PC-9 (cell line): ENCODE measurements around the gene SOCS7. TPM values are rescaled to one million over a fixed set of nuclear protein-coding genes. Genes with fewer than 3 reads are reported as not detected.

Experiments used
- BruUV-seq: library from RNA; stranded (reverse); fragments of 400-500 nt; replicated peaks from 2 replicates; lab custom pipeline; 2021; lab: Mats Ljungman, UMichigan
- CTCF ChIA-PET: fragments of 300-600 bp; sonication (Branson Sonifier 250); formaldehyde crosslinking; loops from one replicate; lab custom pipeline; 2022; ENCODE audit warnings: antibody characterized with exemption; lab: Charles Lee
- POLR2A ChIA-PET: fragments of 300-600 bp; sonication (Branson Sonifier 250); formaldehyde crosslinking; loops from one replicate; lab custom pipeline; 2022; ENCODE audit warnings: antibody characterized with exemption; ENCODE audit not compliant: unreplicated experiment; lab: Charles Lee
- DNase-seq, 2 experiments: peaks; one replicate each; pipeline versions ENCODE4 v3.0.0 to v3.0.0-alpha.2; 2015 to 2022; ENCODE audit warnings: mixed read lengths in 1 of 2
- H2AFZ ChIP-seq: fragments of 200-600 bp; sonication (generic); 2 replicates; pipeline ENCODE4 v1.8.1; 2017; ENCODE audit warnings: antibody characterized with exemption
- H3F3A ChIP-seq: fragments of 200-600 bp; sonication (generic); 2 replicates; pipeline ENCODE4 v1.8.1; 2017; ENCODE audit warnings: antibody characterized with exemption, mild to moderate bottlenecking, low read depth; ENCODE audit not compliant: insufficient read depth
- H3K27ac ChIP-seq: fragments of 200-600 bp; sonication (generic); 2 replicates; pipeline ENCODE4 v1.6.1; 2016; ENCODE audit warnings: mixed run types
- H3K27me3 ChIP-seq: fragments of 200-600 bp; sonication (generic); 2 replicates; pipeline ENCODE4 v1.6.1; 2016; ENCODE audit warnings: low read depth, mixed run types; ENCODE audit not compliant: insufficient read depth
- H3K36me3 ChIP-seq: fragments of 200-600 bp; sonication (generic); 2 replicates; pipeline ENCODE4 v1.6.1; 2016; ENCODE audit warnings: low read depth, mixed run types
- H3K4me1 ChIP-seq: fragments of 200-600 bp; sonication (generic); replicated peaks from 2 replicates; pipeline ENCODE4 v1.6.1; 2016; ENCODE audit warnings: mixed run types; ENCODE audit not compliant: insufficient read depth
- H3K4me2 ChIP-seq: fragments of 200-600 bp; sonication (generic); 2 replicates; pipeline ENCODE4 v1.6.1; 2017; ENCODE audit warnings: mixed run types
- H3K4me3 ChIP-seq: fragments of 200-600 bp; sonication (generic); 2 replicates; pipeline ENCODE4 v1.6.1; 2016; ENCODE audit warnings: mixed run types
- H3K79me2 ChIP-seq: fragments of 200-600 bp; sonication (generic); 2 replicates; pipeline ENCODE4 v1.6.1; 2017; ENCODE audit warnings: low read depth, mixed run types
- H3K9me2 ChIP-seq: fragments of 200-600 bp; sonication (generic); 2 replicates; pipeline ENCODE4 v1.8.1; 2017; ENCODE audit warnings: mild to moderate bottlenecking; ENCODE audit not compliant: insufficient read depth
- H3K9me3 ChIP-seq: fragments of 200-600 bp; sonication (generic); 2 replicates; pipeline ENCODE4 v1.8.1; 2016; ENCODE audit warnings: low read depth; ENCODE audit not compliant: insufficient read depth
- H4K20me1 ChIP-seq: fragments of 200-600 bp; sonication (generic); 2 replicates; pipeline ENCODE4 v1.8.1; 2017; ENCODE audit not compliant: insufficient read depth
- EZH2 ChIP-seq: fragments of 200-600 bp; sonication (generic); IDR thresholded peaks from 2 replicates; pipeline ENCODE4 v1.8.0; 2017; ENCODE audit warnings: antibody characterized with exemption, low read depth
- intact Hi-C: fragments of 100-400 bp; cut with micrococcal nuclease; formaldehyde crosslinking; loops from one replicate; pipeline ENCODE4 v1.10.0; 2022; ENCODE audit not compliant: unreplicated experiment
- total RNA-seq: library from RNA; stranded (reverse); gene quantifications from 2 replicates; pipeline ENCODE4 v1.2.3, GENCODE V29; 2021
- TF ChIP-seq, protein P1 (sequence below): fragments of 200-600 bp; sonication (generic); conservative IDR thresholded peaks from 2 replicates; pipeline ENCODE4 v1.6.1; 2017; ENCODE audit warnings: mixed run types, antibody characterized with exemption, mild to moderate bottlenecking, moderate library complexity

Gene SOCS7
- total RNA-seq, 1 experiment from 2014 or later, result 19.6 TPM

DNA sequence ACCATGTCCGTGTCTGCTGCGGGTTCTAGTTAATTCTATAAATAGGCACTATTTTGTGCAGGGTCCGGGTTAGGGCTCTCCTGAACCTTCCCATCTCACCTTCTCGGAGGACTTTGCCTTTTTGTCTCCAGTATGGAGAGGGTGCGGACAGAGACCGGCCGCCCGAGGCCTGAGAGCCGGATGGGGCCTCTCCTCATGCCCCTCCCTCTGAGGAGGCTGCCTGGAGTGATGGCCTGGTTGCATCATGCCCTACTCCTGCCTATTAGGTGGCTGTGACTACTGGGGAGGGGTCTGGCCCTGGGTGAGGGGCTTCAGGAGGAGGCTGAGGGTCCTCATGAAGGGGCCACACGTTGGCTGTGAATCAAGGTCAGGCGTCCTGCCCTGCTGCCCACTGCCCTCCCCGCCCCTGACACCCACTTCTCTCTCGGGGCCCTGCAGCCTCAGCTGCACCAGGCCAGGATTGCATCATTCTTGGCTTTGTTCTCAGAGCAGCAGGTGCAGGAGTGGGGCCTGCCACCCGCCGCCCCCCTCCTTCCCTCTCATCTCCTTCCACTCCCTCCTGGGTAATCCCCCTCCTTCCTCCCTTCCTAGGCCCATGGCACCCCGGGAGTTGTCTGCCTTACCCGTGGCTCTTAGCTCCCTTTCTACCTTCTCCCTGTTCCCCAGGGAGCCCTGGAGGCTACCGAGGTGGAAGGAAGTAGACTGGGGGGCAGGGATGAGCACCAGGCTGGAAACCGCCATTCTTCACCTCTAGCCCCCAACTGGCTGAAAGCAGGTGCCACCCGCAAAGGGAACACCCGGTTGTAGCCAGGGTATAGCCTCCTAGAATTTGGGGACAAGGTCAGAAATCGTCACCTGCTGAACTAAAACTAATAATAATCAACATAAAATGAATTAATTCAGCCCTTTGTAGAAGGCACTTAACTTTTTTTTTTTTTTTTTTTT lies 63.9 kb downstream of the SOCS7 start:
- Histone ChIP-seq H3K27ac (peak overlapping the region; percentile 75), H3K27me3 (0 out of 2 replicates have a peak, but pooled peaks cover 14% of the 10 kb centered on the region), H3K9me2 (no peaks in the 10 kb centered on the region), H2AFZ (peak overlapping the region; percentile 86), H3K4me3 (peak overlapping the region; percentile 51; the same call in 1 of the 2 replicates), H3K9me3 (no peaks in the 10 kb centered on the region), H4K20me1 (no peaks in the 10 kb centered on the region), H3K79me2 (no peaks in the 10 kb centered on the region), H3K4me1 (peaks cover 22% of the 10 kb centered on the region), H3F3A (peaks cover 15% of the 10 kb centered on the region; the same call in 1 of the 2 replicates), H3K36me3 (no peaks in the 10 kb centered on the region), H3K4me2 (peak overlapping the region; percentile 94)
- POLR2A ChIA-PET, result interaction anchor here (0.6 kb wide), 1 partner anchor 28 kb away, joined by 4 read pairs; no protein-coding TSS in a partner anchor
- no TSS peak for BruUV-seq
- DNase-seq, result peak in 1 of 2 experiments; percentile 47
- CTCF ChIA-PET, result interaction anchor here (1.0 to 1.3 kb wide), 4 partner anchors 64 to 68 kb away, joined by 3 to 36 read pairs (median 6); partner anchors contain the start of gene SOCS7
- intact Hi-C loops, result no loop called here
- no peak for TF ChIP-seq EZH2
- TF ChIP-seq, protein P1, sequence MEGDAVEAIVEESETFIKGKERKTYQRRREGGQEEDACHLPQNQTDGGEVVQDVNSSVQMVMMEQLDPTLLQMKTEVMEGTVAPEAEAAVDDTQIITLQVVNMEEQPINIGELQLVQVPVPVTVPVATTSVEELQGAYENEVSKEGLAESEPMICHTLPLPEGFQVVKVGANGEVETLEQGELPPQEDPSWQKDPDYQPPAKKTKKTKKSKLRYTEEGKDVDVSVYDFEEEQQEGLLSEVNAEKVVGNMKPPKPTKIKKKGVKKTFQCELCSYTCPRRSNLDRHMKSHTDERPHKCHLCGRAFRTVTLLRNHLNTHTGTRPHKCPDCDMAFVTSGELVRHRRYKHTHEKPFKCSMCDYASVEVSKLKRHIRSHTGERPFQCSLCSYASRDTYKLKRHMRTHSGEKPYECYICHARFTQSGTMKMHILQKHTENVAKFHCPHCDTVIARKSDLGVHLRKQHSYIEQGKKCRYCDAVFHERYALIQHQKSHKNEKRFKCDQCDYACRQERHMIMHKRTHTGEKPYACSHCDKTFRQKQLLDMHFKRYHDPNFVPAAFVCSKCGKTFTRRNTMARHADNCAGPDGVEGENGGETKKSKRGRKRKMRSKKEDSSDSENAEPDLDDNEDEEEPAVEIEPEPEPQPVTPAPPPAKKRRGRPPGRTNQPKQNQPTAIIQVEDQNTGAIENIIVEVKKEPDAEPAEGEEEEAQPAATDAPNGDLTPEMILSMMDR, result no peak

DNA sequence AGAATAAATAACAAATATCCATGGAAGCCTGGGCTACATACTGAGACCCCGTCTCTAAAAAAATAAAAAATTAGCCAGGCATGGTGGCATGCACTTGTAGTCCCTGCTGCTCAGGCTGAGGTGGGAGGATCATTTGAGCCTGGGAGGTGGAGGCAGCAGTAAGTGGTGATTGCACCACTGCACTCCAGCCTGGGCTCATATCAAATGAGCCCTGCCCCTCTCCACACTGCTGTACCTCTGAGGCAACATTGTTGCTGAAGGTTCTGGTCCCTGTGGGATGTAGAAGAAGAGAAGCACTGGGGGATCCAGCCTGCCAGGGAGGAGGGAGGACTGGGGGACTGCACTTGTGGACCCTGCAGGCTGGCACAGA lies 65.2 kb downstream of the SOCS7 start:
- Histone ChIP-seq H3K36me3 (no peaks in the 10 kb centered on the region), H2AFZ (no peak overlapping the region), H3F3A (peaks cover 15% of the 10 kb centered on the region; the same call in 1 of the 2 replicates), H3K9me3 (no peaks in the 10 kb centered on the region), H3K4me3 (no peak overlapping the region), H3K4me2 (no peak overlapping the region), H4K20me1 (no peaks in the 10 kb centered on the region), H3K27ac (no peak overlapping the region), H3K9me2 (no peaks in the 10 kb centered on the region), H3K79me2 (no peaks in the 10 kb centered on the region), H3K4me1 (peaks cover 22% of the 10 kb centered on the region), H3K27me3 (peaks cover 17% of the 10 kb centered on the region; the same call in 1 of the 2 replicates)
- ChIA-PET CTCF (interaction anchor here (1.1 kb wide), 1 partner anchor 68 kb away, joined by 4 read pairs; no protein-coding TSS in a partner anchor), POLR2A (no interaction called here)
- DNase-seq, result no peak
- intact Hi-C loops, result no loop called here
- TF ChIP-seq, protein P1, result no peak
- TF ChIP-seq EZH2, result no peak
- no TSS peak for BruUV-seq

DNA sequence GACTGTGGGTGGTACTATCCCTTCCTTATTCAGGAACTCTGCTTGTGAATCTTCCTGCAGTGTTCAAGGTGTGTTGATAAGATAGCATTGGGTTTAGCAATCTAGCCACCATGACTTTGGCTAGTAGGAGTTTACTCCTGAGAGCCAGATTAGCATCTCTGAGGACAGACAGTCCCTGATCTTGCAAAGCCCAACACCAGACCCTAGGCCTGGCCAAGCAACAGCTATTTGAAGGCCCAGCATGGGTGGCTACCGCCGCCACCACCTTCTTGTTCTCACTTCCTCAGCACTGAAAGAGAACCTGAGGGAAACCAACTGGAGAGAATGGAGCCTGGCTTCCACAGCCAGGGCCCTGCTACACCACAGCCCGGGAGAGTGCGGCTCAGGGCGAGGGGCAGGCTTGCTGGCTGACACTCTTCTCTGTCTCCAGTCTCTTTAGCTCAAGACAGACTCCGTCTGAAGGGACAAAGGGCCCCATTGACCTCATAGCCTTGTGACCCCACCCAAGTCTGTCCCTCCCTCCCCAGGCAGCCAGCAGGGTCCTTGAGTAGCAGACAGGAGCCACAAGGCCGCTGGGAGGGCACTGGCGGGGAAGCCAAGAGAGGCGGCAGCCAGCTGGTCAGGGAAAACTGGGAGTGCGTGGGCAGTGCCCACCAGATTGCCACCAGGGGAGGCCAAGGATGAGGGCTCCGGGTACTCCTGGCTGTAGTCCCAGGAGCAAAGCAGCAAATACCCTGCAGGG lies 65.7 kb downstream of the SOCS7 start:
- Histone ChIP-seq H4K20me1 (no peaks in the 10 kb centered on the region), H3K79me2 (no peaks in the 10 kb centered on the region), H2AFZ (no peak overlapping the region), H3F3A (peaks cover 15% of the 10 kb centered on the region; the same call in 1 of the 2 replicates), H3K4me3 (no peak overlapping the region), H3K27ac (no peak overlapping the region), H3K36me3 (no peaks in the 10 kb centered on the region), H3K9me3 (no peaks in the 10 kb centered on the region), H3K4me2 (no peak overlapping the region), H3K9me2 (no peaks in the 10 kb centered on the region), H3K4me1 (peaks cover 22% of the 10 kb centered on the region), H3K27me3 (peaks cover 20% of the 10 kb centered on the region; the same call in 1 of the 2 replicates)
- ChIA-PET POLR2A (no interaction called here), CTCF (interaction anchor here (1.1 kb wide), 1 partner anchor 68 kb away, joined by 4 read pairs; no protein-coding TSS in a partner anchor)
- intact Hi-C loops, result no loop called here
- DNase-seq, result no peak
- no TSS peak for BruUV-seq
- TF ChIP-seq, protein P1, result no peak
- no peak for TF ChIP-seq EZH2
